ENCODE results near the gene GPR33. TPM values are rescaled to one million over a fixed set of nuclear protein-coding genes. Genes with fewer than 3 reads are reported as not detected.

The GPR33 gene
- total and polyA plus RNA-seq, 10 of the 15 experiments (the other 5 are each of a cell fraction or from before 2014, with no cell fraction given): not detected

- TF ChIP-seq HCFC1 (IDR thresholded peaks at IDR 0.05; ENCODE audit: low read length) (peak; percentile 27; the same call in 1 of the 2 replicates), BCL3 (IDR thresholded peaks at IDR 0.05; ENCODE audit: borderline replicate concordance, insufficient read depth, low read depth, low read length, poor library complexity, severe bottlenecking) (no peak), HDAC2 (IDR thresholded peaks at IDR 0.05) (no peak), RB1 (IDR thresholded peaks at IDR 0.05; ENCODE audit: borderline replicate concordance) (no peak), TCF12 (IDR thresholded peaks at IDR 0.05; ENCODE audit: low read depth, low read length) (no peak)
Observed at GRCh38 chr14:31456841-31457664, 30.8 kb downstream of the GPR33 start, which contains the start of gene DTD2 (continued).

GRCh38 chr14:31449971-31450610 is 37.7 kb downstream of the GPR33 start:
- 39% methylated on average over 2 of the region's 2 CpGs for WGBS (ENCODE audit: insufficient coverage, insufficient replicate concordance, low lambda C conversion rate, missing lambda C conversion rate)
- no peak for DNase-seq (ENCODE audit: low read depth, low spot score)
- no peak for TF ChIP-seq E2F4 (IDR thresholded peaks at IDR 0.05; ENCODE audit: low read depth, low read length)
- no peak for TF ChIP-seq BRCA1 (IDR thresholded peaks at IDR 0.05; ENCODE audit: low read depth, low read length)
- peak; percentile 48 to 53 (median 50); a peak in 4 of 6 replicates for TF ChIP-seq CTCF (IDR thresholded peaks at IDR 0.05 in 2 of 3, conservative IDR thresholded peaks at IDR 0.05 in 1 of 3; ENCODE audit: control insufficient read depth in 2 of 3, extremely low read depth in 1 of 3, insufficient read depth in 1 of 3, low read depth in 3 of 3, low read length in 3 of 3)
- TF ChIP-seq SMC3 (IDR thresholded peaks at IDR 0.05; ENCODE audit: borderline replicate concordance, low read length): peak; percentile 27; the same call in 1 of the 2 replicates
- TF ChIP-seq PAX5 (IDR thresholded peaks at IDR 0.05; ENCODE audit: borderline replicate concordance, low read depth, low read length): no peak
- TF ChIP-seq RAD21 (IDR thresholded peaks at IDR 0.05; ENCODE audit: insufficient read depth, low read depth, low read length): peak; percentile 53

More at GRCh38 chr14:31449971-31450610, 37.7 kb downstream of the GPR33 start:
- H3K79me2 ChIP-seq (ENCODE audit: control insufficient read depth, insufficient read depth, low read length): no peaks in the 10 kb centered on the region
- no peak overlapping the region for H3K27ac ChIP-seq (ENCODE audit: control insufficient read depth, insufficient read depth)
- no peak overlapping the region for H3K4me3 ChIP-seq
- no peaks in the 10 kb centered on the region for H3K36me3 ChIP-seq (ENCODE audit: control insufficient read depth in 2 of 2, insufficient read depth in 2 of 2, low read length in 1 of 2)
- in situ Hi-C loops (cut with MboI) (no loop called here), intact Hi-C loops (cut with micrococcal nuclease; ENCODE audit: unreplicated experiment) (loop anchor here (10.0 kb wide), 1 partner anchor 625 kb away; the partner anchor contains the start of gene ARHGAP5)
- SMC1A ChIA-PET (ENCODE audit: uncharacterized antibody, unreplicated experiment): interaction anchor here (1.0 to 1.6 kb wide), 11 partner anchors 11 to 310 kb away, joined by 3 to 10 read pairs (median 3); partner anchors contain the start of gene HEATR5A
- no peaks in the 10 kb centered on the region for H3K9me3 ChIP-seq (replicated peaks; ENCODE audit: control insufficient read depth, insufficient read depth, low read length)
- BruUV-seq (replicated peaks): no TSS peak
- CTCF ChIA-PET: interaction anchor here (0.7 to 2.9 kb wide), 23 partner anchors 8 to 750 kb away, joined by 3 to 15 read pairs (median 4); partner anchors contain the start of gene HEATR5A
- no peaks in the 10 kb centered on the region for H4K20me1 ChIP-seq (ENCODE audit: control insufficient read depth, insufficient read depth)
- H3K4me1 ChIP-seq (ENCODE audit: control insufficient read depth, insufficient read depth, low read length): no peaks in the 10 kb centered on the region
- no peak overlapping the region for H3K9ac ChIP-seq (ENCODE audit: control insufficient read depth, insufficient read depth, low read length)
- no peaks in the 10 kb centered on the region for H3K27me3 ChIP-seq (replicated peaks in 1 of 2; ENCODE audit: control insufficient read depth in 2 of 2, insufficient read depth in 2 of 2, low read length in 1 of 2)
- peak; percentile 84 for ATAC-seq
- POLR2A ChIA-PET: no interaction called here
- no peak overlapping the region for H2AFZ ChIP-seq (ENCODE audit: control insufficient read depth, low read depth, low read length)
- H3K4me2 ChIP-seq (ENCODE audit: control insufficient read depth, insufficient read depth): no peak overlapping the region
- peak; percentile 81 for FAIRE-seq
- RAD21 ChIA-PET (ENCODE audit: unreplicated experiment): interaction anchor here (0.8 to 1.6 kb wide), 6 partner anchors 8 to 322 kb away, joined by 3 to 4 read pairs (median 4); partner anchors contain the start of genes HEATR5A and HECTD1

Data from GM12878 (cell line).